ENCODE results near the gene MMP21.

Gene MMP21

DNA sequence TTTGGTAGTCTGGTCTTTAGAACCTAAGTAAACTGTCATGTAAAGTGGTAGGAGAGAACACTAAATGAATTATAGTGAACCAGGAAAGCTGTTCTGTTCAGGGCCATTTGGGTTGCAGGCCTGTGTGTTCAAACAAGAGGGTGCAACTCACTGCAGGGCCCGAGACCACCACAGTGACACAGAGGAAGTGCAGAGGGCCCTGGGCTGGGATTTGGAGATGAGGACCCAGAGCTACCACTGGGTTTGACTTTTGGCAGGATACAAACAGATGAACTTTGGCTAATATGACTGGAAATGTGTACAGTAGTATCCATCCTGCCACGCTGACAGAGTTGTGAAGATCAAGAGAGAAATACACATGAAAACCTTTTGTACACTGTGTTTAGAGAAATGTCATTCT, 9.8 kb downstream of the MMP21 start:
- DNase-seq (ENCODE audit: low spot score) = no peak

DNA sequence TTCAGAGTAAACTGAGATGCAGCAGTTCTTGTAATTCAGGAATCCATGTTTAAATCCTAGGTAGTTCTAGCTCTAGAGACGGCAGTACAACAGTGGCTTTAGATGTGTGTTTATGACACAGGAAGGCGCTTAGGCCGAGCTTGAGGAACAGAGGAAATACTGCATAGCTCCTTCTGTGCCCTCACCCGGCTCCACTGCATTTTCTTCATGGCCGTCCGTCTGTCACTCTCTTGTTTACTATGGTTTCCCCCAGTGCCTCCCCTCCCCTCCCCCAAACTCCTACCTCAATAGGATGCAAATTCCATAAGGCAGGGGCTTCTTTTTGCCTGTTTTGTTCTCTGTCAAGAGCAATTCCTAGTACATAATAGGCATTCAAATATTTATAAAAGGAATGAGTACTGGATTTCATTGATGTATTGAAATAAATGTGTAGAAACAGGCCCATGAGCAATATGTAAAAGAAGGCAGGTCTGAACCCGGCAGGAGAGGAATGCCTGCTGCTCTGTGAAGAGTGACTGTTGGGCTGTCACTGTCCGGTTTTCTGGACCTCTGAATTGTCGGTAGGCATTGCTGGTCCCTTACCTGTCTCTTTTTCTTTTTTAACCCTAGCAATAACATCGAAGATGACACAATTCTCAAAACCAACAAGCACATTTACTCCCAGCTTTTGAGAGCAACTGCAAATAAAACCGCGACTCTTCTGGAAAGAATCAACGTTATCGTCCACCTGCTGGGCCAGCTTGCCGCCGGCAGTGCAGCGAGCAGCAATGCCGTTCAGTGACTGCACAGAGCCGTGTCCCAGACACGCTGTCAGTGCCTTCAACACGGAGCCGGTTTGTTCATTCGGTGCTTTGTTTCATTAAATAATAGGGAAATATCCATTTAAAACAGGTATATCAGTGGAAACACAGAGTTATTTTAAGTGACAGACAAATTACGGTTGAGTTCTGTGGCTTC, 12.7 kb downstream of the MMP21 start:
- DNase-seq (ENCODE audit: low spot score) = no peak

DNA sequence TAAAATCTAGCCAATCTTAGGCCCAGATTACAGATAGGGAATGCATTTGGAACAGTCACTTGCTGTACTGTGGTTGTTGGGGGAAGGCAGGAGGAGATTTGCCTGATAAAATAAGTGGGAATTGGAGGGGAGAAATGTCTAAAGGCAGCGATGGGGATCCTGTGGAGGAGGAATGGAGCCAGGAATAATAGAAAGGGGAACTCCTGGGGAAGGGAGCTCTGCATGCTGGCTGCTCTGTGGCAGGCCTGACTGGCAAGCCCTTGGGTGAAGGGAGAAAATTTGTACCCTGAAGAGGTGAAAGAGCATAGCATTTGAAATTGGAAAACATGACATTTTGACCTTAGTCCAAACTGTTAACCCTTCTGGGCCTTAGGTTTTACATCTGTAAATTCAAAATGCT, 13.7 kb downstream of the MMP21 start:
- no peak for DNase-seq (ENCODE audit: low spot score)

DNA sequence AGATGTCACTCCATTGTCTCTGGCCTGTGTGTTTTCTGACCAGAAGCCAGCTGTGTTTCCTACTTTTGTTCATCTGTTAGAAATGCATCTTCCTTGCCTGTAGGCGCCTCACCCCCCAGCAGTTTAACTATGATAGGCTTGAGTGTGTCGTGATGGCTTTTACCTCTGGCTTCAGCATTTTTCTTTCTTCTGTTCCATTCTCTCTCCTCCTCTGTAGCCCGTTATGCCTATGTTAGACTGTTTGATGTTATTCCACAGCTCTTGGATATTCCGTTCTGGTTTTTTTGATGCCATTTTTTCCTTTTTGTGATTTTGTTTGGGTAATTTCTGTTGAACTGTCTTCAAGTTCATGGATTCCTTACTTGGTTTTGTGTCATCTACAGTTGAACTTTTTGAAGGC, 17.9 kb downstream of the MMP21 start:
- DNase-seq (ENCODE audit: low spot score) = no peak

DNA sequence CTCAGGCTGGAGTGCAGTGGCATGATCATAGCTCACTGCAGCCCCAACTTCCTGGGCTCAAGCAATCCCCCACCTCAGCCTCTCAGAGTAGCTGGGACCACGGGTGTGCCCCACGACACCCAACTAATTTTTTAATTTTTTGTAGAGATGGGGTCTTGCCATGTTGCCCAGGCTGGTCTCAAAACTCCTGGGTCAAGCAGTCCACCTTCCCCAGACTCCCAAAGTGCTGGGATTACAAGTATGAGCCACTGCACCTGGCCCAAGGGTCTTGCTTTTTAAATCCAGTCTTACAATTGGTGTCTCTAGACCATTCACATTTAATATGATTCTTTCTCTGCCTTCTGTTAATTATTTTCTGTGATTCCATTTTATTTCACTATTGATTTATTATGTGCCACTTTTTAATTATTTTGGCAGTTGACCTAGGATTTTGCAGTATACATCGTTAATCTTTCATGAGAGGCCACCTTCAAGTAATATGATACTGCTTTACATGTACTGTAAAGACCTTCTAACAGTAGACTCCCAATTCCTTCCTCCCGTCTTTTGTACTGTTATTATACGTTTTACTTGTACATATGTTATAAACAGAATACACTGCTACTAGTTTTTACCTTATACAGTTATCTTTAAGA, 18.7 kb downstream of the MMP21 start:
- no peak for DNase-seq (ENCODE audit: low spot score)

DNA sequence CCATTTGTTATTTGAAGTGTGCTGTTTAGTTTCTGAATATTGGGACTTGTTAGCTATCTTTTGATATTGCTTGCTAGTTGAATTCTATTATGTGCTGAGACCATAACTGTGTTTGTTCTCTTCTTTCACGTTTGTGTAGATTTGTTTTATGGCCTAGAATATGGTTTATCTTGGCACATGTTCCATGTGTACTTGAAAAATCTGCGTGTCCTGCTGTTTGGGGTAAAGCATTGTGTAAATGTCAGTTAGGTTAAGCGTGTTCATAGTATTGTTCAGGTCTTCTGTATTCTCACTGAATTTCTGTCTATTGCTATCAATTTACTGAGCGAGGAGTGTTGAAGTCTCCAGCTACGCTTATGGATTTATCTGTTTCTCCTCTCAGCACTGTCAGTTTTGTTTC, 19.4 kb downstream of the MMP21 start:
- no peak for DNase-seq (ENCODE audit: low spot score)

DNA sequence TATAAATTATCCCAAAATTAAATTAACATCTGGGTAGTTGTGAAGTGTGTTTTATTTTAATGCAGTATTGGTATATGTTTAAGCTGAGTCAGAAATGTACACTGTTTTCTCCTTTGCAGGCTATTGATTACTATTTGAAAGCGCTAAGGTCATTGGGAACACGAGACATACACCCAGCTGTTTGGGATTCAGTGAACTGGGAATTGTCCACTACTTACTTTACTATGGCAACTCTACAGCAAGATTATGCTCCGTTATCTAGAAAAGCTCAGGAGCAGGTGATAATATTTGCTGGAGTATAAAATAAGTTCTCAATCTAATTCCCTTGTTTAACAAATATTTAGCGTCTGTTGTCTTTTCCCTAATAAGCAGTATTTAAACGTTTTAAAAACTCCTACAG, 28.2 kb downstream of the MMP21 start:
- DNase-seq (ENCODE audit: low spot score) = no peak

DNA sequence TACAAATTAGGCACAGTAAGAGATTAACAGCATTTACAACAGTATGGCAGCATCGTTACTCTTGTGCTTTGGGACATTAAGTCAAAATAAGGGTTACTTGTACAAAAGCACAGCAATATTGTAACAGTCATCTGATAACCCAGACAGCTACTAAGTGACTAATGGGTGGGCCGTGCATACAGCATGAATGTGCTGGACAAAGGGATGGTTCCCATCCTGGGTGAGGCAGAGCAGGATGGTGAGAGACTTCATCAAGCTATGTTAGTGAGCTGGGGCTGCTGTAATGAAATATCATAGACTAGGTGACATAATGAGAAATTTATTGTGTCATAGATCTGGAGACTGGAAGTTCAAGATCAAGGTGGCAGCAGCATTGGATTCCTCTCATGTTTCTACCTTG, 30.7 kb downstream of the MMP21 start:
- DNase-seq (ENCODE audit: low spot score) = no peak

DNA sequence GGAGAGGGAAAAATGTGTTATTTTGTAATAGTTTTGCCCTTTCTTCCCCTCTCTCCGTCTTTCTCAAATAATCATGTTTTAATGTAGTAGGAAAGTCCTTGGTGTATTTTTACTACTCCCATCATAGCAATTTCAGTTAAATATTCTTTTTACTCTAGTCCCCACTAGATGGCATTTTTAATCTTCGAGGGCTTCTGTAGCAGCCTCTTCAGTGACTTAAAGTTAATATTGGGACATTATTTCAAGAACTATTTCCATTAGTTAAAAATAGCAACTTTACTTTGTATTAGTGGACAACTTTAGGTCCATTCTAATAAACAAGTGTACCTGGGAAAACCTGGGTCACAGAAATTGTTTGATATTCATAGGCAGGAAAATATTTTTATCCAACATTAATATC, 33.2 kb downstream of the MMP21 start:
- no peak for DNase-seq (ENCODE audit: low spot score)

DNA sequence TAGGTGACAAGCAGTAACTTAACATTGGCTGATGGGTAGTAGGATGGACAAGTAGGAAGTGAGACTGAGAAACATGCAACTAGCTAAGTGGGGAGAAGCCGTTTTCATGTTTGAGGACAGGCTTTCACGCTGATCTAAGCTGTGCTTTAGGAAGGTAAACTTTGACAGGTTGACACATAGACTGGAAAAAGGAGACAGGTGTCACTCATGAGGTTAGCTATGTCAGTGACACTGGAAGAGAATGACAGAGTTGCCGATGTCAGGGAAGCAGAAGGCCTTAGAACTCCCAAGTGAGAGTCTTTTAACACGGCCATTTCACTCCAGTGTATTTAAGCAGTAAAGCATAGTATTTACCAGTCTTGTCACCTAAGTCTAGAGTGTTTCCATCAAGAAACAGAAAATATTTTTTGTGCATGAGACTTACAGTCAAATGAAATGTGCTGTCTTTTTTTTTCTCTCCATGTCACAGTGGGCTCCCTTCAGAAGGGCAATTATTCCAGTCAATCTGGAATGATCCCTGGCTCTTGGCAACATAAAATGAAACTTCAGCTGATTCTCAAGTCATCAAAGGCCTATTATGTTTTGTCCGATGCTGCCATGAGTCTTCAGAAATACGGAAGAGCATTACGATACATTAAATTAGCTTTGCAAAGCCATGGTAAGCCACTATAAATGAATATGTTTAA, 35.5 kb downstream of the MMP21 start:
- no peak for DNase-seq (ENCODE audit: low spot score)

DNA sequence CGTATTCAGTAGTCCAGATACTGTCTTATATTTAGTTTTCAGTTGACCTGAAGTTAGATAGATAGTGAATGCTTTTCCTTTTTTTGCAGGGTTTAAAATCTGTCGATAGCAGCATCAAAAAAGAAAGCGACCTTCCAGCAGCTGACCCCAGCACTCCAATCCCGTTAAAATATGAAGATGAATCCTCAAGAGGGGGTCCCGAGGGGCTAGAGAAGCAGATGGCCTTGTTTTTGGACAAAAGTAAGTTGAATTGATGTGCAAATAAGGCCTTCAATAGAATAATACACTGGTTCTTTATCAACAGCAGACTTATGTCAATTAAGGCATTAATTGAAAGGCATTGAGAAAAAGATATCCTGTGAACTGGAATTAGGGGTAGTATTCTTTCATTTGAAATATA, 37.4 kb downstream of the MMP21 start:
- no peak for DNase-seq (ENCODE audit: low spot score)

DNA sequence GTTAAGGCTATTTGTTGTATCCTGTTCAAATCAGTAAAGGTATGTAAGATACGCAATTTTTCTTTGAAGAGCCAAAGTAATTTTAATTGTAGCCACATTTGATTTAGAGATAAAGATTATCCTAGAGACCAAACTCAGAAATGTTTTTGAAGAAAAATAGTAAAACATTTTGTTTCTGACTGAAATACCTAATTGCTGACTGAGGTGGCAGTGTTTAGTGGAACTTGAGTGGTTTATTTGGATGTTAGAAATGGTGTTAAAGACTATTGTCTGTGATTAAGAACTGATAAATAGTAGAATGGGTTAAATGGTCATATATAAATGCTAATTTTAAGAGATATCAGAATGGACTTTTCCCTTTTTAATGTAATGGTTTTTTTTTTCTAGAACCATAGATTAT, 40.8 kb downstream of the MMP21 start:
- DNase-seq (ENCODE audit: low spot score) = no peak

DNA sequence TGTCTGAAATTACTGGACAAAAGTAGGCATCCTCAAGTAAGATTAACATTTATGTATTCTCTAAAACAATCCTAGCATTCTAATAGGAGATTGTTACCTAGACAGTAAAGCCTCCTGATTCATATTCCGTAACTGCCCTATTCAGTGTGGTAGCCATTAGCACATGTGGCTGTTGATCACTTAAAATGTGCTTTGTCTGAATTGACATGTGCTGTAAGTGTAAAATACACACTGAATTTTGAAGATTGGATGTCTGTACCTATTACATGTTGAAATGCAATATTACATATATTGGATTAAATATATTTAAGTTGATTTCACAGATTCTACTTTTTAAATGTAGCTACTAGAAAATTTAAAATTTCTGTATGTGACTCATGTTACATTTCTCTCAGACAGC, 41.5 kb downstream of the MMP21 start:
- DNase-seq (ENCODE audit: low spot score) = no peak

DNA sequence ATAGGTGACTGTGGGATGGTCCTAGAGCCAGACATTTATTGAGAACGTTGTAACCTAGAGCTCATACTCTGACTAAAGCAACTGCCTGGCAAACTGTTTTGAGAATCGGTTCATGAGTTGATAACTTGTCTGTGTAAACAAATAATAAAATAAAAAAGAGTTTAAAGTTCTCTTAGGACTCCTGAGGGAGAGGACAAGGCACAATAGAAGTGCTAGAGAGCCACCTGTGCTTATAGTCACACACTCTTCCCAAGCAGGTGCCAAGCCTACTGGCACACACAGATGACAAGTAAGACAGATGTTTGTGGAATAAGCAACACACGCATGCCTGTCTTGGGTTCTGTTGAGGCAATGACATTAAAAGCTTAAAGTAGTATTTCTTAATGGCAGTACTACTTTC, 48.2 kb downstream of the MMP21 start:
- no peak for DNase-seq (ENCODE audit: low spot score)

DNA sequence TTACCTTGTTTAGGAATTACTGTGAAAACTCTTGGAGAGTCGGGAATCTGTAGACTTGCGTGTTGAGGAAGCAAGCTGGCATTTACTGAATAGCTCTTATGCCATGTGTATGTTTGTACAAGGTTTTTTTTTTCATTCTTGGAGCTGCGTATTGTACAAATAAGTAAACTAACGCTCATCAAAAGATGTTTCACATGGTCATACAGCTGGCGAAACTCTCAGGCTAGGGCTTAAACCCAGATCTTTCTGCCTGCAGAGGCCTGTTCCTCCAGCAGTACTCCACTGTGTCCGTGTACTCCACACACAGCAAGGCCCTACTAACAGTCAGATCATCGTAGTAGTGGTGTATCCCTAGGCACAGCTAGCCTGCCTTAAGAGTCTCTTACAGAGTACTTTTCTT, 48.7 kb downstream of the MMP21 start:
- no peak for DNase-seq (ENCODE audit: low spot score)

DNA sequence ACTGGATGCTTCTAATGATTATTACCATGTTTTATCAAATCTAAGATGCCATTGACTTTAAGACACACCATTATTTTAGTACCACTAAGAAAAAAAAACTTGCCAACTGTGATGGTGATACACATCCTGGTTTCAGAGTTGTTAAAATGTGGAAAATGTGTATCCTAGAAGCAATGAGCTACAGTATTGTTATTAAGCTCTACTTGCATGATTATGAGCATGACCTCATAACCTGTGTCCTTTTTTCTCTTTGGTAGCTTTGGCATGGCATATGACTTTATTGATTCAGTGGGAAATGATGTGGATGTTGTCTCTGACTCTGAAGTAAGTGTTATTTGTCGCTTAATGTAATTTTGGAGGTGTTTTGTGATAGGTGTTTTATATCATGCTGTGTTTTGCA, 52.8 kb downstream of the MMP21 start:
- no peak for DNase-seq (ENCODE audit: low spot score)

DNA sequence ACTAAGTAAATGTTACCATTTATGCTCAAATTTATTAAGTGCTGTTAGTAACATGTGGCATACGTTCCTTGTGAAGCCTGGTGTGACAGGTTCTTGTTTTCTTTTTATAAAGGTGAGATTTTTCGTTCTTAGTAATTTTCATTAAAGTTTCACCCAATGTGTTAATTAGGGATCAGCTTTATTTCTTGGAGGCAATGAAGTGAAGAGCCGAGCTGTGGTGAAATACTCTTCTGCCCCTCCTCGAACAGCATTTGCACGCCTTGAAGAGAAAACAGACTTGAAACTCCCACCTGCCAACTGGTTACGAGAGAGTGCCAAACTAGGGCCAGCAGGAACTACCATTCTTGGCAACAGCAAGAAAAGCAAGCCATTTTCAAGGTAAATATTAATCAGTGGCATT, 54.6 kb downstream of the MMP21 start:
- no peak for DNase-seq (ENCODE audit: low spot score)

DNA sequence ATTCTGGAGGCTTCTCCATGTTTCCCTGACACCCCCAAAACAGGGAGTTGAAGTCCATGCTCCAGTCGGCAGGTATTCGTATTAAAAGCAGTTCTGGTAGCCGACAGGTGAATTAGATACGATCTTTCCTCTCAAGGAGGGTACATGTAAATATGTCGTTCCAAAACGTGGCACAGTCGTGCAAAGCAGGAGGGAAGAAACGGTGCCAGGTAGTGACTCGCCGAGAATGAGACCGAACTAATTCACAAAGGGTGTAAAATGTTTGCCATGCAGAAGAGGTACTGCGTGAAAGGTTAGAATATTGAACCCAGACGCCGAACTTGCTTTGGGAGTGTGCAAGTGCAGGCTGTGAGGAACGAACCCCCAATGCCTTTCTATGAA, 55.6 kb downstream of the MMP21 start:
- DNase-seq (ENCODE audit: low spot score) = no peak

DNA sequence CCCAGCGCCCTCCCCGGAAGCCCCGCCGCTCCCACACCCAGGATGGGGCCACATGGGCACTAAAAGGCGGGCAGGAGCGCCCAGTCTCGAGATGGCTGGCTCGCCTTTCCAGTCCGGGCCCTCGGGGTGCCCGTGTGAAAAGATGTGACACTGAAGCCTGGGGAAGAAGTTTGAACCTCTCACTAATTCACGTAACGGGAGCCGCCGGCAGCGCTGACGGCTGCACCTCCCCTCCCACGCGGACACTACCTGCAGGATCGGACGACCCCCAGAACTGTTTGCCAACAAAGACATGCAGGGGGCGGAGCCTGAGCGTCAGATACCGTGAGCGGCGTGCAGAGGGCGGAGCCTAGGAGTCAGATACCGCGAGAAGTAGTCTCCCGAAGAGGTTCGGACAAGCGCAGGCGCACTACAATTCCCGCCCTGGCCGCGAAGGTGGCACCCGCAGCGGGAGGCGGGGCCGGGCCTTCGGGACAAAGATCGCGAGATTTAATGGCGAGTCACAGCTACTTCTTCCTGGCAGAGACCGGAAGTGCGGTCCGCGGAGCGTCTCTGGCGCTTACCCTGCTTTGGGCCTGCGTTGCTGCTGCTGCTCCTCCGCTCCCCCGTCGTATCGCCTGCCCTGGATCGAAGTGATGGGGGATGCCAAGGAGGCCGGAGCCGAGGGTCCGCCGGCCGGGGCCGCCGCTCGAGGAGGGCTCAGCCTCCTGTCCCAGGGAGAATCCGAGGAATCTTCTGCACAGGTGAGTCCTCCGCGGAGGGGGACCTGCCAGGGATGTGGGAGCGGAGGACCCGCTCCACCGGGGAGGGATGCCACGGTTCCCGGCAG, 56.2 kb downstream of the MMP21 start, which contains the start of gene EDRF1:
Gene EDRF1 (plus strand): TSS at position 537 of the 829 bp plus-strand sequence. CDS start 99 bp downstream, at position 636.
- DNase-seq (ENCODE audit: low spot score) = peak; percentile 100

Data from AG20443 (cell line).